Upper lobe of left lung (tissue), 6 donors: ENCODE measurements around the gene OR51A2. TPM values are rescaled to one million over a fixed set of nuclear protein-coding genes. Genes with fewer than 3 reads are reported as not detected.

Experiments
- ATAC-seq, 2 donors: fragments of 200-7000 bp; cut with Tn5 transposase; one replicate each; pipeline ENCODE4 v1.9.1; 2022; ENCODE audit warnings: mild to moderate bottlenecking in 2 of 2, moderate library complexity in 2 of 2; ENCODE audit not compliant: low FRiP score in 2 of 2
- DNase-seq, 2 donors: peaks; one replicate each; pipeline ENCODE4 v3.0.0-alpha.2; 2019 to 2020
- H3K27ac ChIP-seq, 4 donors: fragments of 200-600 bp; sonication (generic); one replicate each; pipeline ENCODE4 v1.5.1; 2016 to 2019
- H3K27me3 ChIP-seq, 4 donors: fragments of 200-600 bp; sonication (generic); one replicate each; pipeline ENCODE4 v1.5.1; 2017 to 2019
- H3K36me3 ChIP-seq, 4 donors: fragments of 200-600 bp; sonication (generic); one replicate each; pipeline ENCODE4 v1.5.1; 2016 to 2019
- H3K4me1 ChIP-seq, 4 donors: fragments of 200-600 bp; sonication (generic); one replicate each; pipeline ENCODE4 v1.5.1; 2018 to 2019
- H3K4me3 ChIP-seq, 4 donors: fragments of 200-600 bp; sonication (generic); one replicate each; pipeline ENCODE4 v1.5.1; 2017 to 2019; ENCODE audit warnings: mild to moderate bottlenecking in 2 of 4, moderate library complexity in 1 of 4
- H3K9me3 ChIP-seq, 4 donors: fragments of 200-600 bp; sonication (generic); one replicate each; pipeline ENCODE4 v1.5.1; 2018 to 2019
- CTCF ChIP-seq, 6 experiments: fragments of 450-650 bp in 4 of 6; fragments of 200-600 bp in 2 of 6; sonication (generic) in 2 of 6; IDR thresholded peaks; one replicate each; pipeline ENCODE4 v1.5.1; 2016 to 2019; ENCODE audit warnings: antibody characterized with exemption in 6 of 6
- EP300 ChIP-seq, 4 donors: sonication (generic); formaldehyde crosslinking; IDR thresholded peaks; one replicate each; pipeline ENCODE4 v1.5.1; 2017; ENCODE audit warnings: antibody characterized with exemption in 4 of 4, control low read depth in 2 of 4
- POLR2A ChIP-seq, 4 donors: fragments of 450-650 bp; IDR thresholded peaks; one replicate each; pipeline ENCODE4 v1.5.1; 2016 to 2017; ENCODE audit warnings: antibody characterized with exemption in 4 of 4, mild to moderate bottlenecking in 2 of 4
- POLR2AphosphoS5 ChIP-seq, 2 donors: sonication (generic); formaldehyde crosslinking; IDR thresholded peaks; one replicate each; pipeline ENCODE4 v1.5.1; 2017; ENCODE audit warnings: antibody characterized with exemption in 2 of 2
- WGBS, 2 donors: methylation state at CpG; one replicate each; pipeline ENCODE4 v1.1.5; 2017 to 2018; 5-methylcytosine and 5-hydroxymethylcytosine counted together
- total RNA-seq, 6 donors: library from RNA; depleted of rRNA in 4 of 6; stranded (reverse); fragments of >200 nt in 4 of 6; gene quantifications; one replicate each; pipeline versions ENCODE4 v1.1.0 to v1.2.1, GENCODE V29; 2016 to 2021
- donor health status: DM: no; HTN: no; CAD: no; lungs with moderate emphysema.
- donor health status: DM: no; HTN: yes; CAD: no; lungs with severe emphysema.

OR51A2 gene
- total RNA-seq, 6 donors from 2014 or later = not detected

GRCh38 chr11:4926608-4927007, 28.9 kb downstream of the OR51A2 start:
- DNase-seq (no peak), ATAC-seq (no peak)
- Histone ChIP-seq H3K36me3 (no peaks in the 10 kb centered on the region), H3K4me3 (no peak overlapping the region), H3K4me1 (no peaks in the 10 kb centered on the region), H3K9me3 (no peaks in the 10 kb centered on the region), H3K27me3 (no peaks in the 10 kb centered on the region), H3K27ac (no peak overlapping the region)
- TF ChIP-seq POLR2AphosphoS5 (IDR thresholded peaks at IDR 0.05) = no peak
- TF ChIP-seq CTCF (IDR thresholded peaks at IDR 0.05) = no peak
- no peak for TF ChIP-seq EP300 (IDR thresholded peaks at IDR 0.05)
- TF ChIP-seq POLR2A (IDR thresholded peaks at IDR 0.05) = no peak

DNA sequence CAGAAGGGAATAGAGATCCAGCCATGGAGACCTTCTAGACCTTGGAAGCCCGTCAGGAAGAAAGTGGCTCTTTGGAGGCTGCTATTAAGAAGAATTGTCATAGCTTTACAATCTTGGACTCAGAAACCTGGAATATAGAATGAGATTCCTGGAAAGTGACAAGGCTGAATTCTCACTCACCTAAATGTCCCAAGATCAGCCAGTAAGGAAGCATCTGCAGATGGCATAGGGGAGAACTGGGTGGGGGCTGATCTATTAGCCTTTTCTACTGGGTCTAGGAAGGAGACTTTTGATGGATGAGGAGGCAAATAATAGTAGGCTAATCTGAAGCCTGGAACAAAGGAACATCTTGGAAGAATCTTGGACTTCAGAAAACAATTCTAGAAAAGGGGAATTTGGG, 31.3 kb downstream of the OR51A2 start, which contains the start of gene OR51G1:
Gene OR51G1, minus strand, starts transcription at position 101 of the 400 bp plus-strand sequence. Its CDS starts 0 bp downstream, at position 101.
- Histone ChIP-seq H3K9me3 (no peaks in the 10 kb centered on the region), H3K4me1 (no peaks in the 10 kb centered on the region), H3K27ac (no peak within 1 kb of the TSS), H3K36me3 (no peaks in the 10 kb centered on the region), H3K27me3 (no peaks in the 10 kb centered on the region), H3K4me3 (no peak within 1 kb of the TSS)
- no peak for DNase-seq
- no peak for ATAC-seq
- TF ChIP-seq EP300 (IDR thresholded peaks at IDR 0.05) (no peak), CTCF (IDR thresholded peaks at IDR 0.05) (no peak), POLR2AphosphoS5 (IDR thresholded peaks at IDR 0.05) (no peak), POLR2A (IDR thresholded peaks at IDR 0.05) (no peak)
- 79 to 90% methylated on average over 1 of the region's 1 CpG for WGBS, 2 donors

DNA sequence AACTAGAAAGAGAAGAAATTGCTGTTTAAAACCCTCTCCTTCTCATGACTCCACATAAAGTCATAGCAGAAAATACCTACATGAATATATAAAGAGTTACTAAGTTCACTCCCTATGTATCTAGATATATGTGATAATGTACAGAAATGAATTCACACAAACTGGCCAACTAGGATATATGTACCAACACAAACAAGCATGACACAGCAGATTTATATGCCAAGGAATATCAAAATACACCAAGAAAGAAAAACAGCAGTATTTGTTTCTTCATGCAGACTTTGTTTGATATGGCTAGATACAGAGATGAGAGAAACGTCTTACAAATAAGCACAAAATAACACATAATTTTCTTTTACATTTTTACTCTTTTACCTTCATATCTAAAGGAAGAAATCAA, 33.2 kb downstream of the OR51A2 start:
- WGBS, 2 donors = 51 to 65% methylated on average over 1 of the region's 1 CpG
- ATAC-seq = no peak
- no peak overlapping the region for H3K4me3 ChIP-seq
- H3K36me3 ChIP-seq = no peaks in the 10 kb centered on the region
- no peaks in the 10 kb centered on the region for H3K4me1 ChIP-seq
- H3K27me3 ChIP-seq = no peaks in the 10 kb centered on the region
- no peak for TF ChIP-seq POLR2A (IDR thresholded peaks at IDR 0.05)
- no peak for TF ChIP-seq POLR2AphosphoS5 (IDR thresholded peaks at IDR 0.05)
- no peak for TF ChIP-seq CTCF (IDR thresholded peaks at IDR 0.05)
- no peak for TF ChIP-seq EP300 (IDR thresholded peaks at IDR 0.05)
- H3K27ac ChIP-seq = no peak overlapping the region
- DNase-seq = no peak
- no peaks in the 10 kb centered on the region for H3K9me3 ChIP-seq

GRCh38 chr11:4921796-4922195, 33.7 kb downstream of the OR51A2 start:
- ATAC-seq = no peak

More at GRCh38 chr11:4921796-4922195, 33.7 kb downstream of the OR51A2 start:
- Histone ChIP-seq H3K27me3 (no peaks in the 10 kb centered on the region), H3K9me3 (no peaks in the 10 kb centered on the region), H3K36me3 (no peaks in the 10 kb centered on the region), H3K4me1 (no peaks in the 10 kb centered on the region), H3K27ac (no peak overlapping the region), H3K4me3 (no peak overlapping the region)
- WGBS, 2 donors = 52 to 70% methylated on average over 1 of the region's 1 CpG
- TF ChIP-seq POLR2AphosphoS5 (IDR thresholded peaks at IDR 0.05) (no peak), CTCF (IDR thresholded peaks at IDR 0.05) (no peak), POLR2A (IDR thresholded peaks at IDR 0.05) (no peak), EP300 (IDR thresholded peaks at IDR 0.05) (no peak)
- DNase-seq = no peak
